Measurements from ENCODE around the gene PGS1. TPM values are rescaled to one million over a fixed set of nuclear protein-coding genes. Genes with fewer than 3 reads are reported as not detected.

Gene PGS1
- total and polyA plus RNA-seq, 7 experiments from 2014 or later = 36.1 to 84.3 (median 77.3) TPM

- POLR2A ChIA-PET = interaction anchor here (0.6 kb wide), 1 partner anchor 71 kb away, joined by 3 read pairs; no protein-coding TSS in a partner anchor
These were observed 32.9 kb downstream of the PGS1 start for GRCh38 chr17:78411241-78411857.

DNA sequence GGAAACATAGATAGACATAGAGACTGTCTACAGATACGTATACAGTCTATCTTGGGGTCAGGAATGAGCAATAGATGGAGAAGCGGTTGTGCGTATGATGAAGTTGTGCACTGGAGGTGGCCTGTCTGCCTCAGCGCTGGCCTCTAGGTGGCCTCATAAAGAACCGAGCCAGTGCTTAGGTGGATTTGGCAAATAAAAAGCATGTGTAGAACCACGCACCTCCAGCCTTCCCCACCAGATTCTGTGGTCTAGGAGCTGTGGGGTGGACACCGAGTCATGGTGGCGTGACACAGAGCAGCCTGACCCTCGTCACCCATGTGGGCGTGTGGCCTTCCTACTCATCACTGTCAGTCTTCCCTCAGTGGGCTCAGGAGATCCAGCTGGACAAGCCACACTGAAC, 34.0 kb downstream of the PGS1 start:
- H3K4me3 Mint-ChIP-seq = peak overlapping the region in 7 of 10 donors; percentile 9 to 84 (median 44)
- peak overlapping the region; percentile 89 to 98 (median 93) for H3K27ac Mint-ChIP-seq
- DNase-seq (peak in 4 of 9 donors; percentile 21 to 56 (median 40)), ATAC-seq (peak; percentile 48)
- H3K4me3 ChIP-seq (ENCODE audit: low read length) = no peak overlapping the region
- no peaks in the 10 kb centered on the region for H3K27me3 ChIP-seq (ENCODE audit: control insufficient read depth in 2 of 2, insufficient read depth in 2 of 2, low read length in 2 of 2)
- no peaks in the 10 kb centered on the region for H3K9me3 ChIP-seq (ENCODE audit: control insufficient read depth in 2 of 3, low read length in 3 of 3)
- peaks cover 0 to 23% (median 0%) of the 10 kb centered on the region in 5 donors for H3K36me3 Mint-ChIP-seq
- H3K4me1 ChIP-seq (ENCODE audit: control insufficient read depth in 2 of 2, insufficient read depth in 2 of 2, low read length in 2 of 2) = peaks cover 31 to 46% of the 10 kb centered on the region in 2 donors
- POLR2A ChIA-PET = no interaction called here
- no peaks in the 10 kb centered on the region for H3K27me3 Mint-ChIP-seq
- intact Hi-C loops (cut with micrococcal nuclease) = no loop called here
- peaks cover 0 to 26% (median 4%) of the 10 kb centered on the region in 3 experiments for H3K36me3 ChIP-seq (ENCODE audit: control insufficient read depth in 2 of 3, insufficient read depth in 3 of 3, low read length in 3 of 3)
- H3K27ac ChIP-seq (ENCODE audit: low read depth, low read length) = peak overlapping the region; percentile 75
- no peaks in the 10 kb centered on the region for H3K9me3 Mint-ChIP-seq
- H3K4me1 Mint-ChIP-seq = peaks cover 62 to 90% (median 70%) of the 10 kb centered on the region in 7 donors
- CTCF ChIA-PET = interaction anchor here (0.6 to 1.1 kb wide), 2 partner anchors 11 to 30 kb away, joined by 3 read pairs; no protein-coding TSS in a partner anchor

More at GRCh38 chr17:78411241-78411857, 32.9 kb downstream of the PGS1 start:
- Histone ChIP-seq H3K4me1 (ENCODE audit: control insufficient read depth in 2 of 2, insufficient read depth in 2 of 2, low read length in 2 of 2) (peaks cover 31 to 42% of the 10 kb centered on the region in 2 donors), H3K4me3 (ENCODE audit: low read length) (no peak overlapping the region), H3K9me3 (ENCODE audit: control insufficient read depth in 2 of 3, low read length in 3 of 3) (no peaks in the 10 kb centered on the region), H3K27ac (ENCODE audit: low read depth, low read length) (no peak overlapping the region), H3K36me3 (ENCODE audit: control insufficient read depth in 2 of 3, insufficient read depth in 3 of 3, low read length in 3 of 3) (peaks cover 0 to 34% (median 4%) of the 10 kb centered on the region in 3 experiments), H3K27me3 (ENCODE audit: control insufficient read depth in 2 of 2, insufficient read depth in 2 of 2, low read length in 2 of 2) (no peaks in the 10 kb centered on the region)
- ATAC-seq (no peak), DNase-seq (no peak)
- intact Hi-C loops (cut with micrococcal nuclease) = no loop called here
- peak overlapping the region in 1 of 10 donors; percentile 25 for H3K4me3 Mint-ChIP-seq
- no peaks in the 10 kb centered on the region for H3K9me3 Mint-ChIP-seq
- H3K36me3 Mint-ChIP-seq = peaks cover 0 to 23% (median 0%) of the 10 kb centered on the region in 5 donors
- CTCF ChIA-PET = interaction anchor here (0.6 to 1.1 kb wide), 3 partner anchors 11 to 28 kb away, joined by 3 read pairs; no protein-coding TSS in a partner anchor
- H3K4me1 Mint-ChIP-seq = peaks cover 52 to 89% (median 70%) of the 10 kb centered on the region in 7 donors
- peak overlapping the region in 8 of 9 donors; percentile 55 to 98 (median 76) for H3K27ac Mint-ChIP-seq
- H3K27me3 Mint-ChIP-seq = no peaks in the 10 kb centered on the region

- peak overlapping the region; percentile 51 to 84 (median 78) for H3K4me3 Mint-ChIP-seq
- H3K27ac Mint-ChIP-seq = peak overlapping the region; percentile 89 to 98 (median 94)
- H3K4me1 ChIP-seq (ENCODE audit: control insufficient read depth in 2 of 2, insufficient read depth in 2 of 2, low read length in 2 of 2) = peaks cover 24 to 41% of the 10 kb centered on the region in 2 donors
- H3K4me1 Mint-ChIP-seq = peaks cover 45 to 85% (median 56%) of the 10 kb centered on the region in 7 donors
- H3K4me3 ChIP-seq (ENCODE audit: low read length) = peak overlapping the region; percentile 52
- DNase-seq = peak in 8 of 9 donors; percentile 36 to 75 (median 58)
- H3K36me3 Mint-ChIP-seq = peaks cover 0 to 27% (median 0%) of the 10 kb centered on the region in 5 donors
- no peaks in the 10 kb centered on the region for H3K9me3 ChIP-seq (ENCODE audit: control insufficient read depth in 2 of 3, low read length in 3 of 3)
- no peaks in the 10 kb centered on the region for H3K27me3 Mint-ChIP-seq
- peak; percentile 49 for ATAC-seq
- CTCF ChIA-PET = interaction anchor here (0.7 to 0.9 kb wide), 3 partner anchors 8 to 60 kb away, joined by 3 to 4 read pairs (median 4); no protein-coding TSS in a partner anchor
- POLR2A ChIA-PET = interaction anchor here (0.7 to 1.6 kb wide), 3 partner anchors 54 to 89 kb away, joined by 3 read pairs; no protein-coding TSS in a partner anchor
- peaks cover 0 to 18% (median 0%) of the 10 kb centered on the region in 3 experiments for H3K36me3 ChIP-seq (ENCODE audit: control insufficient read depth in 2 of 3, insufficient read depth in 3 of 3, low read length in 3 of 3)
- H3K27ac ChIP-seq (ENCODE audit: low read depth, low read length) = peak overlapping the region; percentile 75
- H3K9me3 Mint-ChIP-seq = no peaks in the 10 kb centered on the region
- intact Hi-C loops (cut with micrococcal nuclease) = loop anchor here in 1 of 2 donors (1.0 to 2.0 kb wide), 5 partner anchors 18 to 162 kb away; partner anchors contain the start of genes PGS1 and SOCS3
- no peaks in the 10 kb centered on the region for H3K27me3 ChIP-seq (ENCODE audit: control insufficient read depth in 2 of 2, insufficient read depth in 2 of 2, low read length in 2 of 2)
These were observed 36.0 kb downstream of the PGS1 start for GRCh38 chr17:78414178-78415162.

- DNase-seq (no peak), ATAC-seq (no peak)
- H3K36me3 ChIP-seq (ENCODE audit: control insufficient read depth in 2 of 3, insufficient read depth in 3 of 3, low read length in 3 of 3) = peaks cover 0 to 32% (median 0%) of the 10 kb centered on the region in 3 experiments
- H3K4me3 Mint-ChIP-seq = peak overlapping the region in 4 of 10 donors; percentile 38 to 84 (median 75)
- no peaks in the 10 kb centered on the region for H3K27me3 Mint-ChIP-seq
- CTCF ChIA-PET = interaction anchor here (0.6 to 1.9 kb wide), 7 partner anchors 12 to 145 kb away, joined by 3 to 5 read pairs (median 4); no protein-coding TSS in a partner anchor
- POLR2A ChIA-PET = interaction anchor here (0.6 kb wide), 1 partner anchor 574 kb away, joined by 3 read pairs; no protein-coding TSS in a partner anchor
- H3K36me3 Mint-ChIP-seq = peaks cover 4 to 27% (median 9%) of the 10 kb centered on the region in 5 donors
- peak overlapping the region; percentile 16 to 97 (median 91) for H3K27ac Mint-ChIP-seq
- H3K4me1 Mint-ChIP-seq = peaks cover 49 to 83% (median 55%) of the 10 kb centered on the region in 7 donors
- H3K27ac ChIP-seq (ENCODE audit: low read depth, low read length) = peak overlapping the region; percentile 75
- intact Hi-C loops (cut with micrococcal nuclease) = loop anchor here in 1 of 2 donors (2.0 kb wide), 4 partner anchors 37 to 163 kb away; partner anchors contain the start of genes PGS1 and SOCS3
- H3K4me3 ChIP-seq (ENCODE audit: low read length) = no peak overlapping the region
- no peaks in the 10 kb centered on the region for H3K9me3 ChIP-seq (ENCODE audit: control insufficient read depth in 2 of 3, low read length in 3 of 3)
- no peaks in the 10 kb centered on the region for H3K9me3 Mint-ChIP-seq
- no peaks in the 10 kb centered on the region for H3K27me3 ChIP-seq (ENCODE audit: control insufficient read depth in 2 of 2, insufficient read depth in 2 of 2, low read length in 2 of 2)
- peaks cover 24 to 41% of the 10 kb centered on the region in 2 donors for H3K4me1 ChIP-seq (ENCODE audit: control insufficient read depth in 2 of 2, insufficient read depth in 2 of 2, low read length in 2 of 2)
These were observed 37.6 kb downstream of the PGS1 start for GRCh38 chr17:78415821-78416711.

DNA sequence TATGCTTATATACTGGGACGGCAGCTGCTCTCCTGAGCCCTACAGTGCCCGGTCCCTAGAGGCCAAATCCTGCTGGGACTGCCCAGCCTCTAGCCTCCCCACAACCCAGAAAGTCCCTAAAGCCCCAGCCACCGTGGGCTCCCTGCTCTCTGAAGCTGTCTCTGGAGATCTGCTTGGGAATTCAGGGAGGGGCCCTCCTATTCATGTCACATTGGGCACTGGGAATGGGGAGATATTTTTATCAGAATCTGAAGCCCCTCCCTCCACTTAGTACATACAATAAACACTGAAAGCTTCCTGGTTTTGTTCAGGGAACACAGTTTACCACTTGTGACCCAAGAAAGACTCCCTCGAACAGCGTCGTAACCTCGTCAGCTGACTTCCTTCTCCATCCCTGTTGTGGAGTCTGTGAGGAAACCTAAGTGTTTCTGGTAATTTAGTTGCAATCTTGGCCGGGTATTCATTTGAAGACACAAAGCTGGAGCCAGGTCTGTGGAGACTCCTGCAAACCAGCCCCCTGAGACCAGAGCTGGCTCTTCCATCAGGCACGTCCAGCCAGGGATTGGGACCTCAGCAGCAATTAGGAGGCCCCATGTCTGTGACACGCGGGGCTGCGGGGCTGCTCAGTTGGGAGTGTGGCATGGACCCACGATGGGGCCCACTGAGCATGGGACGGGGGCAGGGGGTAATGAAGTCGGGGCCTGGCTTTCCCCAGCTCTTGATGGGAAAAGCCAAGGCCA, 38.5 kb downstream of the PGS1 start:
- ATAC-seq (peak; percentile 16), DNase-seq (no peak)
- Mint-ChIP-seq H3K4me1 (peaks cover 50 to 83% (median 58%) of the 10 kb centered on the region in 7 donors), H3K27me3 (no peaks in the 10 kb centered on the region), H3K9me3 (no peaks in the 10 kb centered on the region), H3K36me3 (peaks cover 4 to 29% (median 11%) of the 10 kb centered on the region in 5 donors), H3K27ac (peak overlapping the region; percentile 16 to 97 (median 91)), H3K4me3 (peak overlapping the region in 4 of 10 donors; percentile 42 to 84 (median 54))
- Histone ChIP-seq H3K36me3 (ENCODE audit: control insufficient read depth in 2 of 3, insufficient read depth in 3 of 3, low read length in 3 of 3) (peaks cover 0 to 37% (median 0%) of the 10 kb centered on the region in 3 experiments), H3K4me3 (ENCODE audit: low read length) (no peak overlapping the region), H3K27ac (ENCODE audit: low read depth, low read length) (peak overlapping the region; percentile 47), H3K9me3 (ENCODE audit: control insufficient read depth in 2 of 3, low read length in 3 of 3) (no peaks in the 10 kb centered on the region), H3K4me1 (ENCODE audit: control insufficient read depth in 2 of 2, insufficient read depth in 2 of 2, low read length in 2 of 2) (peaks cover 24 to 41% of the 10 kb centered on the region in 2 donors), H3K27me3 (ENCODE audit: control insufficient read depth in 2 of 2, insufficient read depth in 2 of 2, low read length in 2 of 2) (no peaks in the 10 kb centered on the region)
- intact Hi-C loops (cut with micrococcal nuclease) = no loop called here
- CTCF ChIA-PET = interaction anchor here (0.7 to 1.9 kb wide), 6 partner anchors 13 to 146 kb away, joined by 3 to 5 read pairs (median 4); no protein-coding TSS in a partner anchor
- POLR2A ChIA-PET = interaction anchor here (0.5 kb wide), 1 partner anchor 80 kb away, joined by 3 read pairs; no protein-coding TSS in a partner anchor

All from naive thymus-derived CD4-positive, alpha-beta T cell (primary cell).